HG03025 (cell line): ENCODE measurements around the gene SMIM14.
"Not testable (repeated sequence)": the region's sequence is repeated elsewhere in the genome, so short reads cannot be mapped to it uniquely, and the experiment has no call there.

Experiments used
- ATAC-seq: cut with Tn5 transposase; IDR thresholded peaks from one replicate; pipeline ENCODE4 v1.9.1; 2021; ENCODE audit warnings: mild to moderate bottlenecking, moderate library complexity; ENCODE audit not compliant: unreplicated experiment, low FRiP score

Gene SMIM14

DNA sequence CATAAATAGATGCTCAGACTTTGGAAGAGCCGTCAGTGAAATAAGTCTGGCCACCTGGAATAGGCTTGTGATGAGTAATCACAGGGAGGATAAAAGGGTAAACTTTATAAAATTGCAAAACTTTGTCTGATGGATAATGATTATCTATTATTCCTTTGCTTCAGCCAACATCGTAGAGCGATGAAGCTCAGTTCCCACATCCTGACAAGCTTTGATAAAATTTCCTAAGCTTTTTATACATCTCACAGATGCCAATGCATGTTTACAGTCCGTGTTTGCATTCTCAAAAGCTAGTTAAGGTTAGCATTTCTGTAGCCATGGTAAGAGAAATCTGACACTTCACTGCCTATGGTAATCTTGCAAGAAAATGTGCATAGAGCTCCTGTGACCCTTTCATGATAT is 96.1 kb downstream of the SMIM14 start:
- ATAC-seq, result no peak

GRCh38 chr4:39541987-39542610 is 96.6 kb downstream of the SMIM14 start:
- no peak for ATAC-seq

- ATAC-seq, result no peak
Observed at GRCh38 chr4:39539089-39539611, 99.5 kb downstream of the SMIM14 start.

DNA sequence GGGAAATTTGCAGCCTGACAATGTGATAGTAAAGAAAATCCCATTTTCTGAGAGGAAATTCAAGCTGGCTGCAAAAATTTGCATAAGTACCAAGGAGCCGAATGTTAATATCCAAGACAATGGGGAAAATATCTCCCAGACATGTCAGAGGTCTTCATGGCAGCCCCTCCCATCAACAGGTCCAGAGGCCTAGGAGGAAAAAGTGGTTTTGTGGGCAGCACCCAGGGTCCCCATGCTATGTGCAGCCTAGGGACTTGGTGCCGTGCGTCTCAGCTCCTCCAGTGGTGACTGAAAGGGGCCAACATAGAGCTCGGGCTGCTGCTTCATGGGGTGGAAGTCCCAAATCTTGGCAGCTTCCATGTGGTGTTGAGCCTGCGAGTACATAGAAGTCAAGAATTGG is 105.1 kb downstream of the SMIM14 start:
- no peak for ATAC-seq

DNA sequence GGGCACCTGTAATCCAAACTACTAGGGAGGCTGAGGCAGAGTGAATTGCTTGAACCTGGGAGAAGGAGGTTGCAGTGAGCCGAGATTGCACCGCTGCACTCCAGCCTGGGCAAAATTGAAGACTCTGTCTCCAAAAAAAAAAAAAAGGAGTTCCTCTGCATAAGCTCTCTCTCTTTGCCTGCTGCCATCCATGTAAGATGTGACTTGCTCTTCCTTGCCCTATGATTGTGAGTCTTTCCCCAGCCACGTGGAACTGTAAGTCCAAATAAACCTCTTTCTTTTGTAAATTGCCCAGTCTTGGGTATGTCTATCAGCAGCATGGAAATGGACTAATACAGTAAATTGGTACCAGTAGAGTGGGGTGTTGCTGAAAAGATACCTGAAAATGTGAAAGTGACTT is 106.4 kb downstream of the SMIM14 start:
- ATAC-seq, result not testable (repeated sequence)

- ATAC-seq, result no peak
Observed at GRCh38 chr4:39530682-39531081, 108.0 kb downstream of the SMIM14 start.

- ATAC-seq, result no peak
Observed at GRCh38 chr4:39529534-39529933, 109.1 kb downstream of the SMIM14 start.

- no peak for ATAC-seq
Observed at GRCh38 chr4:39528061-39528465, 110.6 kb downstream of the SMIM14 start.

- peak; percentile 96 for ATAC-seq
Observed at GRCh38 chr4:39527296-39528060, 111.2 kb downstream of the SMIM14 start, which contains the start of gene UGDH. Gene UGDH (minus strand): TSS chr4:39527439. CDS start chr4:39521512, 5,927 bp downstream.

DNA sequence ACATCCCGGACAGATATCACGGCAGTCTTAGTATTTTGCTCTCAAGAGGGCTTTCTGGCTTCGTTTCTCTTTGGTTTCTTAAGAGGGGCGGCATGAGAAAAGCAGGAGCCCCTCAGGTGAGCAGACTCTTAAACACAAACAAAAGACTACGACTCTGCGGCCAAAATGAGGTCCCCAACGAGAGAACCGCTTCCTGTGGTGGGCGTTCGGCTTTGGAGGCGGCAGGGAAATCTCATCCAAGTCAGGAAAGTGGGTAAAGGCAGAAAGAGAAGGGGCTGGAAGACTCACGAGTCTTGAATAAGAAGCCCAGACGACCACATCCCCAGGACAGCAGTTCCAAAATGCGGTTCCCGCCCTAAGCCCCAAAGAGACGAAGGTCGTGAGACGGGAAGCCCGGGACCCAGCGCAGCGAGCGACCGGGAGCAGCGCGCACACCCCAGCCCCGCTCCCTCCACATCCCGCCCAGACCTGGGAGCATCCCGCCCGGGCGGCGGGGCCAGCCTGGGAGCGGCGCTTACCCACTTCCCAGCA is 111.8 kb downstream of the SMIM14 start:
- peak; percentile 11 for ATAC-seq

GRCh38 chr4:39525822-39526690 is 112.6 kb downstream of the SMIM14 start:
- no peak for ATAC-seq

GRCh38 chr4:39524161-39524957 is 114.3 kb downstream of the SMIM14 start:
- no peak for ATAC-seq

- no peak for ATAC-seq
Observed at GRCh38 chr4:39522068-39522467, 116.6 kb downstream of the SMIM14 start.

DNA sequence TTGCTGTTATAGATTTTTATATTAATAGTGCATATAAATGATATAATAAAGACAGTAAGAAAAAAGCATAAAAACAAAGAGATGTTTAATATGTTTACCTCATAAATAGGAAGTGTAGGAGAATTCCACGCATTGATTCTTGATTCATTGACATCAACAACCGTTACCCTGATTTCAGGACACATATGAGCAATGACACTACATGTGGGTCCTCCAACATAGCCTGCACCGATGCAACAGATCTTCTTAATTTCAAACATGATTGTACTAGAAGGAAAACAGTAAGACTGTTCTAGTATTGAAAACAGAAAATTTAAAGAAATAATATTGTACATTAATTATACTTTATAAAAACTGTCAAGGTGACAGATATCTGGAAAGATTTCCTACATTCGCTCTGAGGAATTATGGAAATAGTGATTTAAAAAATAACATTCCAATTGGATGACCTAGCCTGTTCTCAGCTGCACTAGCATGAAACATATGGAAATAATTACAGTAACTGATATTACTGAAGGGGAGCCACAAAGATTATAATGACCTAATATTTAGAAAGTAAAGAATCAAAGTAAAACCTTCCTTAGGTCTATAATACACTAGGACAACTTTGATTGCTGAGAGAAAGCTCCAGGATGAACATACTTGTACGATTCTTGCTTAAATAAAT is 117.3 kb downstream of the SMIM14 start:
- no peak for ATAC-seq

GRCh38 chr4:39518484-39518883 is 120.2 kb downstream of the SMIM14 start:
- ATAC-seq, result no peak

GRCh38 chr4:39516407-39516966 is 122.2 kb downstream of the SMIM14 start:
- ATAC-seq, result no peak

- ATAC-seq, result not testable (repeated sequence)
Observed at GRCh38 chr4:39515669-39516401, 122.8 kb downstream of the SMIM14 start.

DNA sequence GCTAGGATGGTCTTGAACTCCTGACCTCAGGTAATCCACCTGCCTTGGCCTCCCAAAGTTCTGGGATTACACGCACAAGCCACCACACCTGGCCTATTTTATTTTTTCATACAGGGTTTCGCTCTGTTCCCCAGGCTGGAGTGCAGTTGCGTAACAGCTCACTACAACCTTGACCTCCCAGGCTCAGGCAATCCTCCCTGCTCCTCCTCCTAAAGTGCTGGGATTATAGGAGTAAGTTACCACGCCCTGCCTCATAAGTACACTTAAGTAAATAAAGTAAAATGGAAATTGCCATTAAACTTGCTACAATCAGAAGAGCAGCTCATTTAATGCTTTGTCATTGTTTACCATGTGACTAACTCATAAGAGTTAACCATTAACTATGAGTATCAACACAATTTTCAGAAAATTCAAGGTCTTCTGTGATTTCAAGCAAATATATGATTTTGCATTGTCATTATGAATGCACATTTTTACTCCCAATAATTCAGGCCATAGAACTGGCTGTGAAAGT is 123.7 kb downstream of the SMIM14 start:
- ATAC-seq, result no peak
